ENCODE data around the gene MRPL55. TPM values are rescaled to one million over a fixed set of nuclear protein-coding genes. Genes with fewer than 3 reads are reported as not detected.

MRPL55 gene
- total RNA-seq, 1 experiment from 2014 or later = 343 TPM

GRCh38 chr1:228142155-228142691, 33.1 kb upstream of the MRPL55 start:
- Histone ChIP-seq H3K79me2 (ENCODE audit: low read length) (peaks cover 71% of the 10 kb centered on the region), H3K4me1 (ENCODE audit: insufficient read depth, low read length) (peaks cover 23% of the 10 kb centered on the region), H3K4me2 (ENCODE audit: low read length) (peak overlapping the region; percentile 98), H3K27ac (ENCODE audit: low read length) (peak overlapping the region; percentile 44; the same call in 1 of the 2 replicates), H3K9me3 (ENCODE audit: low read length) (no peaks in the 10 kb centered on the region), H2AFZ (ENCODE audit: low read length) (no peak overlapping the region), H3K9me2 (replicated peaks; ENCODE audit: low read length) (no peaks in the 10 kb centered on the region), H3K36me3 (ENCODE audit: low read depth, low read length) (peaks cover 6% of the 10 kb centered on the region; the same call in 1 of the 2 replicates), H3K9ac (ENCODE audit: low read length) (peak overlapping the region; percentile 89), H3K27me3 (ENCODE audit: low read length) (no peaks in the 10 kb centered on the region), H3K4me3 (ENCODE audit: low read length) (peak overlapping the region; percentile 84), H3F3A (ENCODE audit: low read length, unreplicated experiment) (no peaks in the 10 kb centered on the region), H4K20me1 (ENCODE audit: low read length) (peaks cover 57% of the 10 kb centered on the region)
- DNase-seq (no peak), ATAC-seq (no peak)
- CTCF ChIA-PET = interaction anchor here (1.3 kb wide), 1 partner anchor 143 kb away, joined by 8 read pairs; no protein-coding TSS in a partner anchor
- no TSS peak for BruUV-seq (replicated peaks)
- POLR2A ChIA-PET (ENCODE audit: unreplicated experiment) = interaction anchor here (0.6 kb wide), 1 partner anchor 19 kb away, joined by 3 read pairs; no protein-coding TSS in a partner anchor
- intact Hi-C loops (cut with micrococcal nuclease) = loop anchor here (5.0 kb wide), 1 partner anchor 265 kb away; the partner anchor contains the start of gene TRIM11
- TF ChIP-seq EZH2phosphoT487 (IDR thresholded peaks at IDR 0.05; ENCODE audit: borderline replicate concordance, low read length) (no peak), CTCF (conservative IDR thresholded peaks at IDR 0.05; ENCODE audit: low read depth, low read length) (no peak), EZH2 (IDR thresholded peaks at IDR 0.05; ENCODE audit: low read length, unreplicated experiment) (no peak)

- ATAC-seq (peak; percentile 1; the same call in 1 of the 2 replicates), DNase-seq (peak; percentile 71)
- H3K4me2 ChIP-seq (ENCODE audit: low read length) = peak overlapping the region; percentile 98
- CTCF ChIA-PET = interaction anchor here (0.6 kb wide), 1 partner anchor 24 kb away, joined by 4 read pairs; the partner anchor contains the start of gene IBA57
- no peaks in the 10 kb centered on the region for H3K9me3 ChIP-seq (ENCODE audit: low read length)
- H3K27me3 ChIP-seq (ENCODE audit: low read length) = no peaks in the 10 kb centered on the region
- TF ChIP-seq EZH2phosphoT487 (IDR thresholded peaks at IDR 0.05; ENCODE audit: borderline replicate concordance, low read length) = no peak
- no peak for TF ChIP-seq EZH2 (IDR thresholded peaks at IDR 0.05; ENCODE audit: low read length, unreplicated experiment)
- TF ChIP-seq CTCF (conservative IDR thresholded peaks at IDR 0.05; ENCODE audit: low read depth, low read length) = no peak
- H3K36me3 ChIP-seq (ENCODE audit: low read depth, low read length) = peaks cover 5% of the 10 kb centered on the region; the same call in 1 of the 2 replicates
- H3K9ac ChIP-seq (ENCODE audit: low read length) = peak overlapping the region; percentile 89
- H3K9me2 ChIP-seq (replicated peaks; ENCODE audit: low read length) = no peaks in the 10 kb centered on the region
- H2AFZ ChIP-seq (ENCODE audit: low read length) = no peak overlapping the region
- intact Hi-C loops (cut with micrococcal nuclease) = loop anchor here (5.0 kb wide), 1 partner anchor 266 kb away; the partner anchor contains the start of gene TRIM11
- H3K79me2 ChIP-seq (ENCODE audit: low read length) = peaks cover 63% of the 10 kb centered on the region
- H3K4me3 ChIP-seq (ENCODE audit: low read length) = peak overlapping the region; percentile 84
- peaks cover 52% of the 10 kb centered on the region for H4K20me1 ChIP-seq (ENCODE audit: low read length)
- POLR2A ChIA-PET (ENCODE audit: unreplicated experiment) = interaction anchor here (0.6 to 0.9 kb wide), 3 partner anchors 20 to 196 kb away, joined by 3 read pairs; partner anchors contain the start of gene IBA57
- H3F3A ChIP-seq (ENCODE audit: low read length, unreplicated experiment) = no peaks in the 10 kb centered on the region
- peaks cover 23% of the 10 kb centered on the region for H3K4me1 ChIP-seq (ENCODE audit: insufficient read depth, low read length)
- H3K27ac ChIP-seq (ENCODE audit: low read length) = peak overlapping the region; percentile 44
- BruUV-seq (replicated peaks) = no TSS peak
These were observed 32.3 kb upstream of the MRPL55 start for GRCh38 chr1:228141226-228142044.
